IMR-90 (cell line): ENCODE measurements around the gene AXIN2. TPM values are rescaled to one million over a fixed set of nuclear protein-coding genes. Genes with fewer than 3 reads are reported as not detected.

Source experiments
- ATAC-seq: fragments of 200-7000 bp; cut with Tn5 transposase; 2 replicates; pipeline ENCODE4 v1.9.1; 2020; ENCODE audit warnings: low read depth, mild to moderate bottlenecking, moderate library complexity
- BruUV-seq: library from RNA; stranded (reverse); fragments of 400-500 nt; replicated peaks from 2 replicates; lab custom pipeline; 2021; lab: Mats Ljungman, UMichigan
- CTCF ChIA-PET: fragments of 300-600 bp; formaldehyde crosslinking; extraction: SDS; loops from one replicate; lab custom pipeline; 2021; ENCODE audit warnings: antibody characterized with exemption; lab: Yijun Ruan, JAX
- POLR2A ChIA-PET: fragments of 300-600 bp; sonication (Branson Sonifier 250); formaldehyde crosslinking; loops from one replicate; lab custom pipeline; 2022; ENCODE audit warnings: antibody characterized with exemption; ENCODE audit not compliant: unreplicated experiment; lab: Charles Lee
- DNase-seq: peaks from one replicate; pipeline ENCODE4 v3.0.0; 2013
- H2AFZ ChIP-seq: replicated peaks from 2 replicates; pipeline ENCODE3; 2013; ENCODE audit warnings: low read length, mild to moderate bottlenecking; ENCODE audit not compliant: poor library complexity
- H2AK5ac ChIP-seq: 2 replicates; pipeline ENCODE4 v1.6.1; 2013; ENCODE audit warnings: low read depth, low read length, inconsistent platforms
- H2AK9ac ChIP-seq: replicated peaks from 2 replicates; pipeline ENCODE3; 2013; ENCODE audit warnings: mild to moderate bottlenecking, low read depth, low read length, moderate library complexity; ENCODE audit not compliant: poor library complexity
- H2BK120ac ChIP-seq: 2 replicates; pipeline ENCODE4 v1.6.1; 2013; ENCODE audit warnings: low read depth, low read length, inconsistent platforms
- H2BK15ac ChIP-seq: 3 replicates; pipeline ENCODE4 v1.6.1; 2013; ENCODE audit warnings: low read depth, low read length, inconsistent platforms
- H2BK20ac ChIP-seq: 2 replicates; pipeline ENCODE4 v1.6.1; 2013; ENCODE audit warnings: low read depth, mild to moderate bottlenecking, inconsistent platforms, low read length, moderate library complexity
- H2BK5ac ChIP-seq: 2 replicates; pipeline ENCODE4 v1.6.1; 2013; ENCODE audit warnings: mild to moderate bottlenecking, low read depth, low read length, inconsistent platforms; ENCODE audit not compliant: poor library complexity, severe bottlenecking
- H3K14ac ChIP-seq: replicated peaks from 2 replicates; pipeline ENCODE4 v1.6.1; 2013; ENCODE audit warnings: low read depth, low read length, inconsistent platforms
- H3K18ac ChIP-seq: 2 replicates; pipeline ENCODE4 v1.6.1; 2013; ENCODE audit warnings: low read depth, low read length, control low read depth
- H3K23ac ChIP-seq: 2 replicates; pipeline ENCODE4 v1.6.1; 2013; ENCODE audit warnings: low read depth, low read length, inconsistent platforms
- H3K27ac ChIP-seq: 2 replicates; pipeline ENCODE4 v1.5.1; 2013; ENCODE audit warnings: mild to moderate bottlenecking, control low read depth, low read length; ENCODE audit not compliant: insufficient read depth
- H3K27me3 ChIP-seq: 2 replicates; pipeline ENCODE4 v1.6.1; 2013; ENCODE audit warnings: low read length; ENCODE audit not compliant: control insufficient read depth, insufficient read depth
- H3K36me3 ChIP-seq: 2 replicates; pipeline ENCODE4 v1.6.1; 2013; ENCODE audit warnings: low read length, mixed read lengths; ENCODE audit not compliant: control insufficient read depth, insufficient read depth
- H3K4ac ChIP-seq: 2 replicates; pipeline ENCODE4 v1.6.1; 2013; ENCODE audit warnings: low read depth, low read length, inconsistent platforms
- H3K4me1 ChIP-seq: 2 replicates; pipeline ENCODE4 v1.6.1; 2013; ENCODE audit warnings: low read length, mixed read lengths; ENCODE audit not compliant: control insufficient read depth, insufficient read depth
- H3K4me2 ChIP-seq: 2 replicates; pipeline ENCODE4 v1.6.1; 2013; ENCODE audit warnings: low read depth, mild to moderate bottlenecking, control low read depth, low read length, moderate library complexity
- H3K4me3 ChIP-seq: 2 replicates; pipeline ENCODE4 v1.5.1; 2013; ENCODE audit warnings: low read depth, mild to moderate bottlenecking, control low read depth, low read length, moderate library complexity; ENCODE audit not compliant: insufficient read depth
- H3K56ac ChIP-seq: 2 replicates; pipeline ENCODE4 v1.6.1; 2013; ENCODE audit warnings: low read length, inconsistent platforms; ENCODE audit not compliant: insufficient read depth; ENCODE audit errors: extremely low read depth
- H3K79me1 ChIP-seq, 2 experiments: 2 replicates each; pipeline ENCODE4 v1.6.1; 2013; ENCODE audit warnings: low read length in 2 of 2, inconsistent platforms in 1 of 2, low read depth in 1 of 2
- H3K9ac ChIP-seq: 2 replicates; pipeline ENCODE4 v1.6.1; 2013; ENCODE audit warnings: low read depth, low read length, control low read depth
- H3K9me1 ChIP-seq: 2 replicates; pipeline ENCODE4 v1.6.1; 2013; ENCODE audit warnings: low read length, inconsistent platforms; ENCODE audit not compliant: insufficient read depth
- H3K9me3 ChIP-seq: 2 replicates; pipeline ENCODE4 v1.6.1; 2013; ENCODE audit warnings: low read length; ENCODE audit not compliant: control insufficient read depth, insufficient read depth
- H4K20me1 ChIP-seq: 2 replicates; pipeline ENCODE4 v1.6.1; 2013; ENCODE audit warnings: low read length, inconsistent platforms; ENCODE audit not compliant: insufficient read depth
- H4K5ac ChIP-seq: 2 replicates; pipeline ENCODE4 v1.6.1; 2013; ENCODE audit warnings: mild to moderate bottlenecking, low read depth, low read length, control low read depth
- H4K8ac ChIP-seq, 2 experiments: 2 replicates each; pipeline ENCODE4 v1.6.1; 2013; ENCODE audit warnings: low read depth in 2 of 2, low read length in 2 of 2, control low read depth in 1 of 2, inconsistent platforms in 1 of 2
- H4K91ac ChIP-seq: 2 replicates; pipeline ENCODE4 v1.6.1; 2013; ENCODE audit warnings: low read depth, low read length, inconsistent platforms; ENCODE audit not compliant: insufficient read depth
- BHLHE40 ChIP-seq: fragments of 150-350 bp; IDR thresholded peaks from 2 replicates; pipeline ENCODE4 v1.6.1; 2016; ENCODE audit warnings: mild to moderate bottlenecking, low read depth, low read length
- CEBPB ChIP-seq: IDR thresholded peaks from 2 replicates; pipeline ENCODE4 v1.6.1; 2012; ENCODE audit warnings: low read depth, low read length, improper control_type of control experiment
- FOS ChIP-seq: fragments of 150-350 bp; IDR thresholded peaks from 2 replicates; pipeline ENCODE4 v1.6.1; 2016; ENCODE audit warnings: low read depth, low read length
- MAFK ChIP-seq: IDR thresholded peaks from 2 replicates; pipeline ENCODE4 v1.6.1; 2012; ENCODE audit warnings: low read depth, low read length, improper control_type of control experiment
- MXI1 ChIP-seq: IDR thresholded peaks from 2 replicates; pipeline ENCODE4 v1.6.1; 2012; ENCODE audit warnings: low read depth, mild to moderate bottlenecking, low read length, moderate library complexity, borderline replicate concordance
- NFE2L2 ChIP-seq: fragments of 150-350 bp; IDR thresholded peaks from 2 replicates; pipeline ENCODE4 v1.6.1; 2016; ENCODE audit warnings: low read depth, mild to moderate bottlenecking, low read length
- POLR2A ChIP-seq: IDR thresholded peaks from 2 replicates; pipeline ENCODE4 v1.6.1; 2012; ENCODE audit warnings: mild to moderate bottlenecking, low read depth, low read length
- RAD21 ChIP-seq: IDR thresholded peaks from 2 replicates; pipeline ENCODE4 v1.6.1; 2012; ENCODE audit warnings: low read length, improper control_type of control experiment
- RCOR1 ChIP-seq: IDR thresholded peaks from 2 replicates; pipeline ENCODE4 v1.6.1; 2012; ENCODE audit warnings: mild to moderate bottlenecking, low read length, improper control_type of control experiment; ENCODE audit not compliant: insufficient replicate concordance
- RFX5 ChIP-seq: IDR thresholded peaks from 2 replicates; pipeline ENCODE4 v1.8.0; 2012; ENCODE audit warnings: low read depth, mild to moderate bottlenecking, low read length, moderate library complexity
- SMC3 ChIP-seq: fragments of 150-350 bp; IDR thresholded peaks from 2 replicates; pipeline ENCODE4 v1.6.1; 2016; ENCODE audit warnings: low read depth, mild to moderate bottlenecking, antibody characterized with exemption, low read length, moderate library complexity
- USF2 ChIP-seq: fragments of 150-350 bp; IDR thresholded peaks from 2 replicates; pipeline ENCODE4 v1.6.1; 2017; ENCODE audit warnings: mild to moderate bottlenecking, antibody characterized with exemption, low read length, low read depth
- WGBS, 2 experiments: methylation state at CpG; one replicate each; pipeline versions ENCODE4 v1.1.5 to v1.1.7; 2013; ENCODE audit warnings: missing lambda C conversion rate in 2 of 2; ENCODE audit not compliant: insufficient read length in 1 of 2; ENCODE audit errors: extremely low coverage in 2 of 2; 5-methylcytosine and 5-hydroxymethylcytosine counted together
- dilution Hi-C: fragments of 300-500 bp; cut with HindIII; formaldehyde crosslinking; loops from one replicate; pipeline ENCODE4 v1.14.3; 2018; ENCODE audit warnings: low sequenced_read_pairs; ENCODE audit not compliant: unreplicated experiment
- in situ Hi-C: fragments of 300-500 bp; cut with MboI; formaldehyde crosslinking; loops from 3 replicates; pipeline ENCODE4 v1.14.3; 2019; ENCODE audit warnings: low sequenced_read_pairs, inconsistent platforms, mixed read lengths
- intact Hi-C: fragments of 100-400 bp; cut with micrococcal nuclease; formaldehyde crosslinking; loops from 2 replicates; pipeline ENCODE4 v1.10.0; 2022
- polyA plus RNA-seq, 3 experiments: library from polyadenylated mRNA; depleted of rRNA; stranded (reverse); fragments of >200 nt; gene quantifications; 2 replicates each; pipeline ENCODE4 v1.2.3, GENCODE V29; 2012; ENCODE audit warnings: low replicate concordance in 1 of 3
- total RNA-seq: library from RNA; depleted of rRNA; stranded (reverse); fragments of >200 nt; gene quantifications from 2 replicates; pipeline ENCODE4 v1.2.3, GENCODE V29; 2012

AXIN2 gene
- total and polyA plus RNA-seq, 2 of the 4 experiments (the other 2 are of a cell fraction) = 0.91 to 1.8 TPM

- intact Hi-C loops = no loop called here
- WGBS, 2 experiments = 80% methylated on average over 1 of the region's 16 CpGs; no CpG with 5 or more reads in 1 of the 2 experiments
These were observed 37.4 kb downstream of the AXIN2 start for GRCh38 chr17:65523853-65524664.

More at GRCh38 chr17:65523853-65524664, 37.4 kb downstream of the AXIN2 start:
- H3K14ac ChIP-seq = no peak overlapping the region
- H3K27ac ChIP-seq = no peak overlapping the region
- H3K18ac ChIP-seq = no peak overlapping the region
- no peak overlapping the region for H3K9ac ChIP-seq
- H3K9me3 ChIP-seq = no peaks in the 10 kb centered on the region
- CTCF ChIA-PET = interaction anchor here (0.6 kb wide), 1 partner anchor 1027 kb away, joined by 3 read pairs; no protein-coding TSS in a partner anchor
- peak overlapping the region; percentile 62 for H2AK9ac ChIP-seq
- in situ Hi-C loops = no loop called here
- no peak overlapping the region; the same call in 1 of the 2 replicates for H2BK120ac ChIP-seq
- H2BK20ac ChIP-seq = 0 out of 2 replicates have a peak overlapping the region, but pooled peaks have one; percentile 26
- H2BK15ac ChIP-seq = no peak overlapping the region
- no peak overlapping the region for H3K23ac ChIP-seq
- ATAC-seq = 0 out of 2 replicates have a peak, but pooled peaks have one; percentile 35
- POLR2A ChIA-PET = interaction anchor here (0.6 kb wide), 2 partner anchors 592 to 947 kb away, joined by 3 to 4 read pairs; no protein-coding TSS in a partner anchor
- H3K4me3 ChIP-seq = no peak overlapping the region
- H4K8ac ChIP-seq = no peak overlapping the region
- no peak overlapping the region for H4K5ac ChIP-seq
- BruUV-seq = no TSS peak
- dilution Hi-C loops = no loop called here
- H2BK5ac ChIP-seq = no peak overlapping the region
- no peak for TF ChIP-seq RFX5
- no peak for TF ChIP-seq NFE2L2
- TF ChIP-seq RAD21 = no peak
- no peak for TF ChIP-seq MAFK
- no peak for TF ChIP-seq POLR2A
- TF ChIP-seq RCOR1 = no peak
- TF ChIP-seq MXI1 = no peak
- no peak for TF ChIP-seq BHLHE40
- no peak for TF ChIP-seq USF2
- no peak for TF ChIP-seq CEBPB
- TF ChIP-seq FOS = no peak
- no peak for TF ChIP-seq SMC3
- H3K4ac ChIP-seq = no peak overlapping the region
- H3K79me1 ChIP-seq = no peaks in the 10 kb centered on the region
- H3K4me1 ChIP-seq = no peaks in the 10 kb centered on the region
- no peaks in the 10 kb centered on the region for H4K20me1 ChIP-seq
- peaks cover 9% of the 10 kb centered on the region; the same call in 1 of the 2 replicates for H3K27me3 ChIP-seq
- H3K36me3 ChIP-seq = no peaks in the 10 kb centered on the region
- DNase-seq = no peak
- no peak overlapping the region for H3K4me2 ChIP-seq
- H4K91ac ChIP-seq = no peak overlapping the region
- H2AFZ ChIP-seq = peak overlapping the region; percentile 39
- H3K56ac ChIP-seq = no peak overlapping the region
- 0 out of 2 replicates have a peak overlapping the region, but pooled peaks have one; percentile 29 for H2AK5ac ChIP-seq
- H3K9me1 ChIP-seq = peaks cover 4% of the 10 kb centered on the region; the same call in 1 of the 2 replicates
